ENCODE data around the gene LINGO4. TPM values are rescaled to one million over a fixed set of nuclear protein-coding genes. Genes with fewer than 3 reads are reported as not detected.

The LINGO4 gene
- total RNA-seq, 4 donors from 2014 or later: 0.38 to 2.7 (median 0.81) TPM

DNA sequence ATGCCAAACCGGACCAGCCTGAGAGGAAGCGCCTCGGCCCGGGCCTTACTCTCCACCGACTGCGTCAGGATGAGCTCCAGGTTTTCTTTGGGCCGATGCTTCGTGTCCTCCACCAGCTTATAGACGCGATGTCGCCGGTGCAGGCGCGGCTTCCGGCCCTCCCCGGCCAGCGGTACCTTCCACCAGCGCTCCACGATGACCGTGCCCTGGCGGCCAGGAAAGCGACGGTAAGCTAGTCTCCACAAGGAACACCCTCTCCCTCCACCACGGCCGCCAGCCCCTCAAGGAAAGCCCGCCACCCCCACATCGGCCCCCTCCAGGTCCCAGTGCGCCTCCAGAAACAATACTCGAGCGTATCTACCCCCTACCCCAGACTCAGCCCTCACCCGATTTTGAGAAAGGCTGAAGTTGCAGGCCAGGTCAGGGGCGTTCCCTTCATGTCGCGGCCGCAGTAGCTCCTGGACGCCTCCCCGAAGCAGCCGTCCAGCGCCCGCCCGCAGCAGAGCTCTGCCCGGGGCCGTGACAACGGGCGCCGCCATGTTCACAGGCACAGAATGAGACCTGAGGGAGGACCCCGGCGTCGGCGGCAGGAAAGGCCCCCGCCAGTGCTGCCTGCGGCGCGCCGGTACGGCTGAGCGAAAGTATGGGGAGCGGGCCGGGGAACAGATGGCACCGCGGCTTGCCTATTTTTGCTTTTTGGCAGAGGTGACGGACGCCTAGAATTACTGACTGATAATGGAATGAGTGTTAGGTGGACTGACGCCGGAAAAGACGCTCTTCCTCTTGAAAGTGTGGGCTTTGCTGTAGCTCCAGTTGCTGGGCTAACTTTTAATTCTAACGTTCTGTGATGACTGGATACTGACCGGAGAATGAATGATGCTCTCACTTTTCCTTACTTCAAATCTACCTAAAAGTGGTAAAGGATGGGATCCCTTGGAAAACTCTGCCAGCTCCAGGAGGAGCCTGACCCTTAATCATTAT lies 42.0 kb downstream of the LINGO4 start, which contains the start of gene MRPL9:
Gene MRPL9 (minus strand): TSS at position 556 of the 981 bp plus-strand sequence. CDS start 17 bp downstream, at position 539.
- Histone ChIP-seq H3K36me3 (peaks cover 33% of the 10 kb centered on the region), H3K27me3 (no peaks in the 10 kb centered on the region), H3K4me3 (peak within 1 kb of the TSS; percentile 90), H3K9me3 (no peaks in the 10 kb centered on the region), H3K27ac (peak within 1 kb of the TSS; percentile 94), H3K4me1 (peaks cover 18% of the 10 kb centered on the region)
- peak; percentile 83 to 88 for DNase-seq (ENCODE audit: low spot score in 2 of 2)
- no peak for TF ChIP-seq EP300 (IDR thresholded peaks at IDR 0.05)
- TF ChIP-seq, protein P1, sequence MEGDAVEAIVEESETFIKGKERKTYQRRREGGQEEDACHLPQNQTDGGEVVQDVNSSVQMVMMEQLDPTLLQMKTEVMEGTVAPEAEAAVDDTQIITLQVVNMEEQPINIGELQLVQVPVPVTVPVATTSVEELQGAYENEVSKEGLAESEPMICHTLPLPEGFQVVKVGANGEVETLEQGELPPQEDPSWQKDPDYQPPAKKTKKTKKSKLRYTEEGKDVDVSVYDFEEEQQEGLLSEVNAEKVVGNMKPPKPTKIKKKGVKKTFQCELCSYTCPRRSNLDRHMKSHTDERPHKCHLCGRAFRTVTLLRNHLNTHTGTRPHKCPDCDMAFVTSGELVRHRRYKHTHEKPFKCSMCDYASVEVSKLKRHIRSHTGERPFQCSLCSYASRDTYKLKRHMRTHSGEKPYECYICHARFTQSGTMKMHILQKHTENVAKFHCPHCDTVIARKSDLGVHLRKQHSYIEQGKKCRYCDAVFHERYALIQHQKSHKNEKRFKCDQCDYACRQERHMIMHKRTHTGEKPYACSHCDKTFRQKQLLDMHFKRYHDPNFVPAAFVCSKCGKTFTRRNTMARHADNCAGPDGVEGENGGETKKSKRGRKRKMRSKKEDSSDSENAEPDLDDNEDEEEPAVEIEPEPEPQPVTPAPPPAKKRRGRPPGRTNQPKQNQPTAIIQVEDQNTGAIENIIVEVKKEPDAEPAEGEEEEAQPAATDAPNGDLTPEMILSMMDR (IDR thresholded peaks at IDR 0.05): no peak
- peak in 1 of 3 donors; percentile 65 for TF ChIP-seq POLR2AphosphoS5 (IDR thresholded peaks at IDR 0.05)
- peak in 1 of 2 donors; percentile 65 for TF ChIP-seq POLR2A (IDR thresholded peaks at IDR 0.05)
- WGBS: 2% methylated on average over 26 of the region's 68 CpGs

DNA sequence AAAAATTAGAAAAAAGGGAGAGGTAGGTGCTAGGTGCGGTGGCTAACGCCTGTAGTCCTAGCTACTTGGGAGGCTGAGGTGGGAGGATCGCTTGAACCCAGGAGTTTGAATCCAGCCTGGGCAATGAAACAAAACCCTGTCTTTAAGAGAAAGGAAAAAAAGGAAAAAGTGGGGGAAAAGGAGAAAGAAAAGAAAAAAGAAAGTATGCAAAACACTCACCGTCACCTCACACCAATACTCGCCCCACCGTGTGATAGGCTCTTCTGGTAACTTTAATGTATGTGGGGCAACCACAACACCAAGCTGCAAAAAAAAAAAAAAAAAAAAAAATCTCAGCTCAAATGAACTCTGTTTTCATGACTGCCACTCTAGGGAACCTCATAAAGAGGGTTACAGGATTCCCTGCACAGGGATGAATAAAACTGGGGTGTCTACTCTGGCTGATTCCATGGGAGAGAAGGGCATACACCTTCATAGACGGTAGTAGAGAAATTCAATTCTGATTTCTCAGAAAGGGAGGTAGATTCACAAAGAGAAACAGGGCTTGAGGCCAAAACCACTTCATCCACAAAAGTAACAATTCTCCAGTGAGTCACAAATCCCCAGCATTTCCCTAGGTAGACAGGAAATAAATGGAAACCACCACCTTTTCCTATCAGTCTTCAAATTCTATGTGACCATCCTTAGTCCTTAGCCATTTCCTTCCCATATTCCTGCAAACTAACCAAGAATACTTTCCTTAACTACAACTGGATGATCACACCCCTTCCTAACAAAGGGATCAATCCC lies 44.4 kb downstream of the LINGO4 start:
- no peak overlapping the region for H3K4me3 ChIP-seq
- peaks cover 36% of the 10 kb centered on the region for H3K36me3 ChIP-seq
- H3K27ac ChIP-seq: no peak overlapping the region
- DNase-seq (ENCODE audit: low spot score in 2 of 2): no peak
- WGBS: 89% methylated on average over 7 of the region's 7 CpGs
- H3K27me3 ChIP-seq: no peaks in the 10 kb centered on the region
- H3K9me3 ChIP-seq: no peaks in the 10 kb centered on the region
- TF ChIP-seq EP300 (IDR thresholded peaks at IDR 0.05) (no peak), POLR2A (IDR thresholded peaks at IDR 0.05) (no peak), POLR2AphosphoS5 (IDR thresholded peaks at IDR 0.05) (no peak)
- TF ChIP-seq, protein P1 (IDR thresholded peaks at IDR 0.05): no peak
- H3K4me1 ChIP-seq: peaks cover 15% of the 10 kb centered on the region

DNA sequence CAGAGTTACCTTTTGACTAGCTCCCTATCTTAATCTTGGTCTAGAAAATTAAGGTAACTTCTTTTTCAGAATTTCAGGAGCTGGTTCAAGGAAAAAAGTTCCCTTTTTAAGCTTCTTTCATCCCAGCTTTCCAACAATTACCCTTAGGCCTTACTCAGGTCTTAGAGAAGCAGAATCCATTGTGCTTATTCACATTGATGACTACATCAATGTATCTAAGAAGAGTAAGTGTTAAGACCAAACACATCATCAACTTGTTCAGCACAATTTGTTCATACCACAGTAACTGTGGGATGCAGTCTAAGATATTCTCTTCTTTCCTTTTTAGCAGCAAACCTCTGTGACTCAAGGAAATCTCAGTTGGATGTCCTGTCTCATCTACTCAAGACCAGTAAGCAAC lies 46.0 kb downstream of the LINGO4 start:
- Histone ChIP-seq H3K27me3 (no peaks in the 10 kb centered on the region), H3K36me3 (peaks cover 36% of the 10 kb centered on the region)

DNA sequence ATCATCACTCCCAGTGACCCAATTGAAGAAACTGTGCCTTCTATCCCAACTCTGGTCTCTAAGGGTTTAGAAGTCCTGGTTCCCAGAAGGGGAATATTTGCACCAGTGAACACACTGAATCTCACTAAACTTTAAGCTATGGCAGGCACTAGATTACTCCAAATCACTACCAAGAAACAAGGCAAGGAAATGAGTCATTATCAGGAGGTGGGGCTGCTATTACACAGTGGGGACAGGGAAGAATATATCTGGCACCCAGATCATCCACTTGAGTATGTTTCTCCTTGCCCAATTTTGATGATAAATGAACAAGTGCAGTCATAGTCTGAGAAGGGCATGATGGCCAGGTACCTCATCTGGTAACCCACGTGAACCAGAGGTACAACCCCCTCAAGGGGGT lies 48.9 kb downstream of the LINGO4 start:
- DNase-seq (ENCODE audit: low spot score in 2 of 2): no peak
- Histone ChIP-seq H3K4me3 (no peak overlapping the region), H3K27me3 (no peaks in the 10 kb centered on the region), H3K36me3 (peaks cover 30% of the 10 kb centered on the region), H3K27ac (no peak overlapping the region), H3K9me3 (no peaks in the 10 kb centered on the region), H3K4me1 (no peaks in the 10 kb centered on the region)
- 90% methylated on average over 1 of the region's 1 CpG for WGBS
- no peak for TF ChIP-seq POLR2AphosphoS5 (IDR thresholded peaks at IDR 0.05)
- TF ChIP-seq POLR2A (IDR thresholded peaks at IDR 0.05): no peak
- TF ChIP-seq, protein P1 (IDR thresholded peaks at IDR 0.05): no peak
- no peak for TF ChIP-seq EP300 (IDR thresholded peaks at IDR 0.05)

More for the DNA sequence above, 46.0 kb downstream of the LINGO4 start:
- H3K4me3 ChIP-seq: no peak overlapping the region
- no peaks in the 10 kb centered on the region for H3K9me3 ChIP-seq
- DNase-seq (ENCODE audit: low spot score in 2 of 2): no peak
- TF ChIP-seq, protein P1 (IDR thresholded peaks at IDR 0.05): no peak
- TF ChIP-seq EP300 (IDR thresholded peaks at IDR 0.05) (no peak), POLR2A (IDR thresholded peaks at IDR 0.05) (no peak), POLR2AphosphoS5 (IDR thresholded peaks at IDR 0.05) (no peak)
- H3K27ac ChIP-seq: no peak overlapping the region
- H3K4me1 ChIP-seq: peaks cover 13% of the 10 kb centered on the region

Other genes starting within 250 kb of the LINGO4 start
- 10 to 100 TPM; 19.8 to 45.4 (median 29.0) TPM for gene SNX27, start 193.4 kb downstream of the LINGO4 start, total RNA-seq
- not detected for gene CELF3, start 88.6 kb downstream of the LINGO4 start, total RNA-seq
- gene RIIAD1, start 83.9 kb downstream of the LINGO4 start, total RNA-seq: not detected
- gene MRPL9, start 41.9 kb downstream of the LINGO4 start, total RNA-seq: 10 to 100 TPM; 52.8 to 77.5 (median 59.4) TPM
- 1 to 10 TPM; 1.2 to 4.1 (median 3.1) TPM for gene TDRKH, start 14.9 kb downstream of the LINGO4 start, total RNA-seq
- gene RORC, start 26.4 kb upstream of the LINGO4 start, total RNA-seq: 10 to 100 TPM; 29.0 to 73.8 (median 43.0) TPM
- 1 to 10 TPM in 3 of 4 donors, under 1 TPM in 1; 0.68 to 7.3 (median 2.1) TPM for gene C2CD4D, start 34.4 kb upstream of the LINGO4 start, total RNA-seq
- 10 to 100 TPM; 29.1 to 89.7 (median 64.3) TPM for gene THEM5, start 48.3 kb upstream of the LINGO4 start, total RNA-seq
- gene THEM4, start 104.1 kb upstream of the LINGO4 start, total RNA-seq: 10 to 100 TPM in 1 of 4 donors, 1 to 10 TPM in 3; 6.7 to 31.5 (median 8.9) TPM
- gene S100A10, start 188.4 kb upstream of the LINGO4 start, total RNA-seq: 100 to 1,000 TPM; 109 to 247 (median 171) TPM
- gene S100A11, start 231.6 kb upstream of the LINGO4 start, total RNA-seq: 100 to 1,000 TPM; 431 to 722 (median 606) TPM

All from suprapubic skin (tissue), 4 donors.